Upper lobe of left lung (tissue), 4 donors: Measurements from ENCODE around the gene CCL26.
"Not testable (repeated sequence)": the region's sequence is repeated elsewhere in the genome, so short reads cannot be mapped to it uniquely, and the experiment has no call there.

Experiments used
- CTCF ChIP-seq, 6 experiments: fragments of 450-650 bp in 4 of 6; fragments of 200-600 bp in 2 of 6; sonication (generic) in 2 of 6; IDR thresholded peaks; one replicate each; pipeline ENCODE4 v1.5.1; 2016 to 2019; ENCODE audit warnings: antibody characterized with exemption in 6 of 6
- POLR2A ChIP-seq, 4 donors: fragments of 450-650 bp; IDR thresholded peaks; one replicate each; pipeline ENCODE4 v1.5.1; 2016 to 2017; ENCODE audit warnings: antibody characterized with exemption in 4 of 4, mild to moderate bottlenecking in 2 of 4

GRCh38 chr7:75779035-75779434 is 7.0 kb upstream of the CCL26 start:
- TF ChIP-seq CTCF, POLR2A (IDR thresholded peaks at IDR 0.05): not testable (repeated sequence)
